Measurements from ENCODE around the gene CST4.

GRCh38 chr20:23659989-23660837 is 28.6 kb downstream of the CST4 start:
- TF ChIP-seq EP300 (IDR thresholded peaks at IDR 0.05; ENCODE audit: borderline replicate concordance) (no peak), TEAD4 (IDR thresholded peaks at IDR 0.05) (no peak), FOXM1 (IDR thresholded peaks at IDR 0.05; ENCODE audit: borderline replicate concordance, low read depth) (no peak)
